GM12865 (cell line): ENCODE data around the gene ALPL.

ENCODE experiments used
- DNase-seq: peaks from one replicate; pipeline ENCODE4 v3.0.0; 2010; ENCODE audit warnings: low read depth
- H3K4me3 ChIP-seq: 2 replicates; pipeline ENCODE4 v1.5.1; 2011; ENCODE audit warnings: mild to moderate bottlenecking, low read depth, low read length, control low read depth
- CTCF ChIP-seq: IDR thresholded peaks from 2 replicates; pipeline ENCODE4 v1.5.1; 2011; ENCODE audit warnings: low read length, control low read depth, low read depth, inconsistent platforms; ENCODE audit not compliant: insufficient read depth; ENCODE audit errors: missing control alignments

Gene ALPL

GRCh38 chr1:21576031-21576797, 67.0 kb downstream of the ALPL start:
- DNase-seq = no peak
- no peak for TF ChIP-seq CTCF
- no peak overlapping the region for H3K4me3 ChIP-seq

- no peak overlapping the region for H3K4me3 ChIP-seq
- TF ChIP-seq CTCF = no peak
- no peak for DNase-seq
These were observed 67.6 kb downstream of the ALPL start for GRCh38 chr1:21576798-21577187.

- H3K4me3 ChIP-seq = no peak overlapping the region
- no peak for TF ChIP-seq CTCF
- no peak for DNase-seq
These were observed 68.1 kb downstream of the ALPL start for GRCh38 chr1:21577324-21577723.

- no peak overlapping the region for H3K4me3 ChIP-seq
- no peak for TF ChIP-seq CTCF
- DNase-seq = no peak
These were observed 68.7 kb downstream of the ALPL start for GRCh38 chr1:21577933-21578332.

- H3K4me3 ChIP-seq = no peak overlapping the region
- no peak for TF ChIP-seq CTCF
- no peak for DNase-seq
These were observed 70.6 kb downstream of the ALPL start for GRCh38 chr1:21579791-21580190.

GRCh38 chr1:21584096-21584495, 74.9 kb downstream of the ALPL start:
- H3K4me3 ChIP-seq = no peak overlapping the region
- no peak for TF ChIP-seq CTCF
- DNase-seq = no peak

- no peak overlapping the region for H3K4me3 ChIP-seq
- no peak for DNase-seq
- TF ChIP-seq CTCF = no peak
These were observed 75.8 kb downstream of the ALPL start for GRCh38 chr1:21585037-21585436.
